Heart left ventricle (tissue), 13 donors: ENCODE data around the gene FBXL17.

Experiments used
- POLR2A ChIP-seq, 2 donors: fragments of 450-650 bp; IDR thresholded peaks; one replicate each; pipeline ENCODE4 v1.6.1; 2017; ENCODE audit warnings: antibody characterized with exemption in 2 of 2, mild to moderate bottlenecking in 2 of 2, moderate library complexity in 2 of 2
- TF ChIP-seq, protein P1 (sequence below), 12 donors: fragments of 200-600 bp; sonication (generic) in 4 of 12; IDR thresholded peaks; one replicate each; pipeline versions ENCODE4 v1.5.0 to v1.8.0; 2018 to 2022; ENCODE audit warnings: antibody characterized with exemption in 12 of 12, mild to moderate bottlenecking in 5 of 12
- donor health status: ischemic (EF 13 %, LVEDD 7.1; RV severe dilation, severe dysfunction).
- donor health status: DM: no; HTN: yes; CAD: no.
- donor health status: DM: no; HTN: no; CAD: no.
- donor health status: ischemic (EF 25% LVEDD 6.9; RV normal size, moderate dysfunction).
- donor health status: ischemic (EF 25% LVEDD 5.7; RV mildly dilated, moderate dysfunction).
- donor health status: ischemic (EF 35%, LVEDD 5.7; RV mildly dilated, moderate dysfunction).
- donor health status: nonischemic (EF 11% LVEDD 7.7; RV severe dilation, severe dysfunction).
- donor health status: DM: yes; HTN: yes; CAD: no.
- donor health status: PGD.
- donor health status: ischemic (EF 29% LVEDD 5.4; RV normal size, mild dysfunction).
- donor health status: nonischemic (EF 23%, LVEDD 6.1; RV moderate dilation, normal function).

DNA sequence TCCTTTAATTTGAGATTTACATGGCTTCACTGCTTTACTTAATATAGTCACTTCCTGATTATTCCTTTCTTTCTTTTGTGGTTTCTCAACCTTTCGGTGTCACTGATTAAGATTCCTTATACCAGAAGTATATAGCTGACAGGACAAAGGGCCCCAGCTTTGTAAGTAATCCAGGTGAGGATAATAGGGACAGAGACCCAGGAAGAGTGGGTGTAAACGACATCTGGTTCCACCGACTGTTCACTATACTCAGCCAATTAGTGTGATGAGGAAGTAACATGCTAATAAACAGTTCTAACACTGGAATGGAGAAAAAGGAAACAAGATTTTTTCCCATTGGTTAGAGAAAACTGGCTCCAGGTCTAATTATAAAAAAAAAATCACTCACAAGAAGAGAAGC lies 424.8 kb downstream of the FBXL17 start:
- TF ChIP-seq, protein P1, sequence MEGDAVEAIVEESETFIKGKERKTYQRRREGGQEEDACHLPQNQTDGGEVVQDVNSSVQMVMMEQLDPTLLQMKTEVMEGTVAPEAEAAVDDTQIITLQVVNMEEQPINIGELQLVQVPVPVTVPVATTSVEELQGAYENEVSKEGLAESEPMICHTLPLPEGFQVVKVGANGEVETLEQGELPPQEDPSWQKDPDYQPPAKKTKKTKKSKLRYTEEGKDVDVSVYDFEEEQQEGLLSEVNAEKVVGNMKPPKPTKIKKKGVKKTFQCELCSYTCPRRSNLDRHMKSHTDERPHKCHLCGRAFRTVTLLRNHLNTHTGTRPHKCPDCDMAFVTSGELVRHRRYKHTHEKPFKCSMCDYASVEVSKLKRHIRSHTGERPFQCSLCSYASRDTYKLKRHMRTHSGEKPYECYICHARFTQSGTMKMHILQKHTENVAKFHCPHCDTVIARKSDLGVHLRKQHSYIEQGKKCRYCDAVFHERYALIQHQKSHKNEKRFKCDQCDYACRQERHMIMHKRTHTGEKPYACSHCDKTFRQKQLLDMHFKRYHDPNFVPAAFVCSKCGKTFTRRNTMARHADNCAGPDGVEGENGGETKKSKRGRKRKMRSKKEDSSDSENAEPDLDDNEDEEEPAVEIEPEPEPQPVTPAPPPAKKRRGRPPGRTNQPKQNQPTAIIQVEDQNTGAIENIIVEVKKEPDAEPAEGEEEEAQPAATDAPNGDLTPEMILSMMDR (IDR thresholded peaks at IDR 0.05) = no peak
- no peak for TF ChIP-seq POLR2A (IDR thresholded peaks at IDR 0.05)
